HG02973 (cell line): ENCODE results near the gene ZBTB17.
"Not testable (repeated sequence)": the region's sequence is repeated elsewhere in the genome, so short reads cannot be mapped to it uniquely, and the experiment has no call there.

Experiments
- ATAC-seq: cut with Tn5 transposase; IDR thresholded peaks from one replicate; pipeline ENCODE4 v1.9.1; 2021; ENCODE audit warnings: moderate library complexity; ENCODE audit not compliant: unreplicated experiment

ZBTB17 gene

DNA sequence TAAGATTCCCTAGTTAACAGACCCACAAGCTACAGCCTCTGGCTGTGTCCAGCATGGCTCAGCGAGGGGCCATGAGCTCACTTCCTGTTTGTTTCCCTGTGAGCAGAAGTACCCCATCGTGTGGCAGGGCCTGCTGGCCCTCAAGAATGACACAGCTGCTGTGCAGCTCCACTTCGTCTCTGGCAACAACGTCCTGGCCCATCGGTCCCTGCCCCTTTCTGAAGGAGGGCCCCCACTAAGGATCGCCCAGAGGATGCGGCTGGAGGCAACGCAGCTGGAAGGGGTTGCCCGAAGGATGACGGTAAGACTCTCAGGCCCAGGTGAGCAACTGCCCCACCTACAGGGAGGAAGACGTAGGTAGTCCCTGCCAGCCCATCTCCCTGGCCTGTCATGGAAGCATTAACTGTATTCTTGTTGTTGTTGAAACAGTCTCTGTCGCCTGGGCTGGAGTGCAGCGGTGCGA is 38.2 kb downstream of the ZBTB17 start:
- no peak for ATAC-seq

DNA sequence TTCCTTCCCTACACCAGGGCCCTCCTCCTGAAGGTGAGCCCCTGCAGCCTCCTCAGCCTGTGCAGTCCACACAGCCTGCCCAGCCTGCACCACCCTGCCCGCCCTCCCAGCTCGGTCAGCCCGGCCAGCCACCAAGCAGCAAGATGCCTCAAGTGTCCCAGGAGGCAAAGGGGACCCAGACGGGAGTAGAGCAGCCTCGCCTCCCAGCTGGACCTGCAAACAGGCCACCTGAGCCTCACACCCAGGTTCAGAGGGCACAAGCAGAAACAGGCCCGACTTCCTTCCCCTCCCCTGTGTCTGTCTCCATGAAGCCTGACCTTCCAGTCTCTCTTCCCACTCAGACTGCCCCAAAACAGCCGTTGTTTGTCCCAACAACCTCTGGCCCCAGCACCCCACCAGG is 38.8 kb downstream of the ZBTB17 start:
- ATAC-seq = no peak

DNA sequence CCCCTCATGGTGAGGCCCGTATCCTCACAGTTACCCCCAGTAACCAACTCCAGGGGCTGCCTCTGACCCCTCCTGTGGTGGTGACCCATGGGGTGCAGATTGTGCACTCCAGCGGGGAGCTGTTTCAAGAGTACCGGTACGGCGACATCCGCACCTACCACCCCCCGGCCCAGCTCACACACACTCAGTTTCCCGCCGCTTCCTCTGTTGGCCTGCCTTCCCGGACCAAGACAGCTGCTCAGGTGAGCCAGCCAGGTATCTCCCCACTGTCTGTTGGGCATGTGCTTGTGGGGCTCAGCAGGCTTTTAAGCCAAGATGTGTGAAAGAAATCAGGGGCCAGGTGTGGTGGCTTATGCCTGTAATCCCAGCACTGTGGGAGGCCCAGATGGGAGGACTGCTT is 39.9 kb downstream of the ZBTB17 start:
- no peak for ATAC-seq

DNA sequence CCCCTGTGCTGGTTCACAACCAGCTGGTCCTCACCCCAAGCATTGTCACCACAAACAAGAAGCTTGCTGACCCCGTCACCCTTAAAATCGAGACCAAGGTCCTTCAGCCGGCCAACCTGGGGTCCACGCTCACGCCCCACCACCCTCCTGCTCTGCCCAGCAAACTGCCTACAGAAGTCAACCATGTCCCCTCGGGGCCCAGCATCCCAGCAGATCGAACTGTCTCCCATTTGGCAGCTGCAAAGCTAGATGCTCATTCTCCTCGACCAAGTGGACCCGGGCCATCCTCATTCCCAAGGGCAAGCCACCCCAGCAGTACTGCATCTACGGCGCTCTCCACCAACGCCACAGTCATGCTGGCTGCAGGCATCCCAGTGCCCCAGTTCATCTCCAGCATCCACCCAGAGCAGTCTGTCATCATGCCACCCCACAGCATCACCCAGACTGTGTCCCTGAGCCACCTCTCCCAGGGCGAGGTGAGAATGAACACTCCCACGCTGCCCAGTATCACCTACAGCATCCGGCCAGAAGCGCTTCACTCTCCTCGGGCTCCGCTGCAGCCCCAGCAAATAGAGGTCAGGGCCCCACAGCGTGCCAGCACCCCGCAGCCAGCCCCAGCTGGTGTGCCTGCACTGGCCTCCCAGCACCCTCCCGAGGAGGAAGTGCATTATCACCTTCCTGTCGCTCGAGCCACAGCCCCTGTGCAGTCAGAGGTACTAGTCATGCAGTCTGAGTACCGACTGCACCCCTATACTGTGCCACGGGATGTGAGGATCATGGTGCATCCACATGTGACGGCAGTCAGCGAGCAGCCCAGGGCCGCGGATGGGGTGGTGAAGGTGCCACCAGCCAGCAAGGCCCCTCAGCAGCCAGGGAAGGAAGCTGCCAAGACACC is 40.6 kb downstream of the ZBTB17 start:
- no peak for ATAC-seq

DNA sequence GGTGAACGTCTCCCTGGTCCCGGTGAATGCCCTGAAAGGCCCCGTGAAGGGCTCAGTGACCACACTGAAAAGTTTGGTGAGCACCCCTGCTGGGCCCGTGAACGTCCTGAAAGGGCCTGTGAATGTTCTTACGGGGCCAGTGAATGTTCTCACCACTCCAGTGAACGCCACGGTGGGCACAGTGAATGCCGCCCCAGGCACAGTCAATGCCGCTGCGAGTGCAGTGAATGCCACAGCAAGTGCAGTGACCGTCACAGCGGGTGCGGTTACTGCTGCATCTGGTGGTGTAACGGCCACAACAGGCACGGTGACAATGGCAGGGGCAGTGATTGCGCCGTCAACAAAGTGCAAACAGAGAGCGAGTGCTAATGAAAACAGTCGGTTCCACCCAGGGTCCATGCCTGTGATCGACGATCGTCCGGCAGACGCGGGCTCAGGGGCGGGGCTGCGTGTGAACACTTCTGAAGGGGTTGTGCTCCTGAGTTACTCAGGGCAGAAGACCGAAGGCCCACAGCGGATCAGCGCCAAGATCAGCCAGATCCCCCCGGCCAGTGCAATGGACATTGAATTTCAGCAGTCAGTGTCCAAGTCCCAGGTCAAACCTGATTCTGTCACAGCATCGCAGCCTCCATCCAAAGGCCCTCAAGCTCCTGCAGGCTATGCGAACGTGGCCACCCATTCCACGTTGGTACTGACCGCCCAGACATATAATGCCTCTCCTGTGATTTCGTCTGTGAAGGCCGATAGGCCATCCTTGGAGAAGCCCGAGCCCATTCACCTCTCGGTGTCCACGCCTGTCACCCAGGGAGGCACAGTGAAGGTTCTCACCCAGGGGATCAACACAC is 41.5 kb downstream of the ZBTB17 start:
- ATAC-seq = no peak

DNA sequence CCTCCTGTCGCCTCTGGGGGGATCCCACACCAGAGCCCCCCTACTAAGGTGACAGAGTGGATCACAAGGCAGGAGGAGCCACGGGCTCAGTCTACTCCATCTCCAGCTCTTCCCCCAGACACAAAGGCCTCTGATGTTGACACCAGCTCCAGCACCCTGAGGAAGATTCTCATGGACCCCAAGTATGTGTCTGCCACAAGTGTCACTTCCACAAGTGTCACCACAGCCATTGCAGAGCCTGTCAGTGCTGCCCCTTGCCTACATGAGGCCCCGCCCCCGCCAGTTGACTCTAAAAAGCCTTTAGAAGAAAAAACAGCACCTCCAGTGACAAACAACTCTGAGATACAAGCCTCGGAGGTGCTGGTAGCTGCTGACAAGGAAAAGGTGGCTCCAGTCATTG is 42.2 kb downstream of the ZBTB17 start:
- ATAC-seq = no peak

DNA sequence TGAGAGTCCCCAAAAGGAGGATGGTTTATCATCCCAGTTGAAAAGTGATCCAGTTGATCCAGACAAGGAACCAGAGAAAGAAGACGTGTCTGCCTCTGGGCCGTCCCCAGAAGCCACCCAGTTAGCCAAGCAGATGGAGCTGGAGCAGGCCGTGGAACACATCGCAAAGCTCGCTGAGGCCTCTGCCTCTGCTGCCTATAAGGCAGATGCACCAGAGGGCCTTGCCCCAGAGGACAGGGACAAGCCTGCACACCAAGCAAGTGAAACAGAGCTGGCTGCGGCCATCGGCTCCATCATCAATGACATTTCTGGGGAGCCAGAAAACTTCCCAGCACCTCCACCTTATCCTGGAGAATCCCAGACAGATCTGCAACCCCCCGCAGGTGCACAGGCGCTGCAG is 43.3 kb downstream of the ZBTB17 start:
- no peak for ATAC-seq

DNA sequence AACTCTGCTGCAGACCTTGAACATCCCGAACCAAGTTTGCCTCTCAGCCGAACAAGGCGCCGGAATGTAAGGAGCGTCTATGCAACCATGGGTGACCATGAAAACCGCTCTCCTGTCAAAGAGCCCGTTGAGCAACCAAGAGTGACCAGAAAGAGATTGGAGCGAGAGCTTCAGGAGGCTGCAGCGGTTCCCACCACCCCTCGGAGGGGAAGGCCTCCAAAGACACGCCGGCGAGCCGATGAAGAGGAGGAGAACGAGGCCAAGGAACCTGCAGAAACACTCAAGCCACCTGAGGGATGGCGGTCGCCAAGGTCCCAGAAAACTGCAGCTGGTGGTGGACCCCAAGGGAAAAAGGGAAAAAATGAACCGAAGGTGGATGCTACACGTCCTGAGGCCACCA is 44.0 kb downstream of the ZBTB17 start:
- ATAC-seq = no peak

DNA sequence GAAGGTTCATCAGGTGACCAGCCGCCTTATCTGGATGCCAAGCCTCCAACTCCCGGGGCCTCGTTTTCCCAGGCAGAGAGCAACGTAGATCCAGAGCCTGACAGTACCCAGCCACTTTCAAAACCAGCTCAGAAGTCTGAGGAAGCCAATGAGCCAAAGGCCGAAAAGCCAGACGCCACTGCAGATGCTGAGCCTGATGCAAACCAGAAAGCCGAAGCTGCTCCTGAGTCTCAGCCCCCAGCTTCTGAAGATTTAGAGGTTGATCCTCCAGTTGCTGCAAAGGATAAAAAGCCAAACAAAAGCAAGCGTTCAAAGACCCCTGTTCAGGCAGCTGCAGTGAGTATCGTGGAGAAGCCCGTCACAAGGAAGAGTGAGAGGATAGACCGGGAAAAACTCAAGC is 44.5 kb downstream of the ZBTB17 start:
- no peak for ATAC-seq

DNA sequence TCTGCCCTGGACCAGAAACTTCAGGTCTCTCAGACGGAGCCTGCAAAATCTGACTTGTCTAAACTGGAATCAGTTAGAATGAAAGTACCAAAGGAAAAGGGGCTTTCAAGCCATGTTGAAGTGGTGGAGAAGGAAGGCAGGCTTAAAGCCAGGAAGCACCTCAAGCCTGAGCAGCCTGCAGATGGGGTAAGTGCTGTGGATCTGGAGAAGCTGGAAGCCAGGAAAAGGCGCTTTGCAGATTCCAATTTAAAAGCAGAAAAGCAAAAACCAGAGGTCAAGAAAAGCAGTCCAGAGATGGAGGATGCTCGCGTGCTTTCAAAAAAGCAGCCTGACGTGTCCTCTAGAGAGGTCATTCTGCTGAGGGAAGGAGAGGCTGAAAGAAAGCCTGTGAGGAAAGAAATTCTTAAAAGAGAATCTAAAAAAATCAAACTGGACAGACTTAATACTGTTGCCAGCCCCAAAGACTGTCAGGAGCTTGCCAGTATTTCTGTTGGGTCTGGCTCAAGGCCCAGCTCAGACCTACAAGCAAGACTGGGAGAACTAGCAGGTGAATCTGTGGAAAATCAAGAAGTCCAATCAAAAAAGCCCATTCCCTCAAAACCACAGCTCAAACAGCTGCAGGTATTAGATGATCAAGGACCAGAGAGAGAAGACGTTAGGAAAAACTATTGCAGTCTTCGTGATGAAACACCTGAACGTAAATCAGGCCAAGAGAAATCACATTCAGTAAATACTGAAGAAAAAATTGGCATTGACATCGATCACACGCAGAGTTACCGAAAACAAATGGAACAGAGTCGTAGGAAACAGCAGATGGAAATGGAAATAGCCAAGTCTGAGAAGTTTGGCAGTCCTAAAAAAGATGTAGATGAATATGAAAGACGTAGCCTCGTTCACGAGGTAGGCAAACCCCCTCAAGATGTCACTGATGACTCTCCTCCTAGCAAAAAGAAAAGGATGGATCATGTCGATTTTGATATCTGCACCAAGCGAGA is 46.6 kb downstream of the ZBTB17 start:
- ATAC-seq = no peak

DNA sequence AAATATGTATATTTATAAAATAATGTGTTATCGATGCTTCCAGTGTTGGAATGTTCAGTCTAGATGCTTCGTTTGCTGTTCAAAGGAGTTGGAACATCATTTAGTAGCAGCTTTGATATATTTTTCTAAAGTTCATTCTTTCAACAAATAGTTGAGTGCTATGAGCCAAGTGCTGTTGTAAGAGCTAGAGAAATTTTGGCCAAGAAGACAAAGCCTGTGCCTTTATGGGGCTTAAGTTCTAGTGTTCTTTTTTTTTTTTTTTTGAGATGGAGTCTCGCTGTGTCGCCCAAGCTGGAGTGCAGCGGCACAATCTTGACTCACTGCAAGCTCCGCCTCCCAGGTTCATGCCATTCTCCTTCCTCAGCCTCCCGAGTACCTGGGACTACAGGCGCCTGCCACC is 49.5 kb downstream of the ZBTB17 start:
- not testable (repeated sequence) for ATAC-seq

DNA sequence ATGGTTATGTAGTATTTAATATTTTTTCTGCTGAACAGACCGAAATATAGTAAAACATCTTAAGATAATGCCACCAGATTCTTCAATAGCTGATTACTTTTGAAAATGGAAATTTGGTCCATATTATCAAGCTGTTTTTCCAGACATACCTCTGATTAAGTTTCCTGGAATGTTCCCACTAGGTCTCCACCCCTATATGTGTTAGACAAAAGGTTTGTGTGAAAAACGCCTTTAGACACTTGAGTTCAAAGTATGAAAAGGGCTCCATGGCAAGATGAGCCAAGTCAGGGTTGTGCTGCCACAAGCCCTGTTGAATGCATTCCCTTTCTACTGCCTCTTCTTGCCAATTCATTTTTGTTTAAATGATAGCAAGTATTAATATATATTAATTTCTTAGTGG is 52.7 kb downstream of the ZBTB17 start:
- ATAC-seq = no peak

DNA sequence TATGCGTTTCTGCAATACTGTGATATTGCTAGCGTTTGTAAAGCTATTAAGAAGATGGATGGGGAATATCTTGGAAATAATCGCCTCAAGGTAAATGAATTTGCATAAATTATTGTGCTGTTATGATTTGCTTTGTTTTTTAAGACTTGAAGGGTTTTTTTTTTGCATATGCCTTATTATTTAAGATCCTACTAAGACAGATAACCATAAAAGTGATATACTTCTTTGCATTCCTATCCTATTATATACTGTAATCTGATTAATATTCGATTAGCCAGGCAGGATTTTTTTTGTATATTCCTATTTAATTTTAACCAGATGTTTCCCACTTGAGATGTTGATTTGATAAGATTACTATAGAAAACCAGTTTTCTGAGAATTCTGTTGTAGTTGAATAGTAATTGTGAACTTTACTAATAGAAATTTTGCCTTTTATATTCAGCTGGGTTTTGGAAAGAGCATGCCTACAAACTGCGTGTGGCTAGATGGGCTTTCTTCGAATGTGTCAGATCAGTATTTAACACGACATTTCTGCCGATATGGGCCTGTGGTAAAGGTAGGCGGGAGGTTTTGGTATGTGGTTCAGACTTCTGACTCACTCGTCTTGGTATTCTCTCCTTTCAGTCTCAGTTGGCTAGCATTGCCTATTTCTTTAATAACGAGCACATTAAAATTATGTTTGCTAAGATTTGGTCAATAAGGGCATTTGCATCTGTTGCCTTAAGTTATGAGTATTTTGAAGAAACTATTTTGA is 56.8 kb downstream of the ZBTB17 start:
- peak; percentile 69 for ATAC-seq

DNA sequence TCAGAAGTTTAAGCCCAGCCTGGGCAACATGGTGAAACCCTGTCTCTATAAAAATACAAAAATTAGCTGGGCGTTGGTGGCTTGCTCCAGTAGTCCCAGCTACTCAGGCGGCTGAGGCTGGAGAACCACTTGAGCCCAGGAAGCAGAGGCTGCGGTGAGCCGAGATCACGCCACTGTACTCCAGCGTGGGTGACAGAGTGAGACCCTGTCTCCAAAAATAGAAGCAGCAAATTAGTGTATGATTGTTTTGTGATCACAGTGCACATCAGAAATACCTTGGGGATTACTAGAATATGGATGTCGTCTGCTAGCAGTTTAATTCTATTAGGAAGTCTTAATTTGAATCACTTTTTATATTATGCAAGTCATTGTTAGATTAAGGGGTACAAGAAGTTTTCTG is 59.0 kb downstream of the ZBTB17 start:
- no peak for ATAC-seq

DNA sequence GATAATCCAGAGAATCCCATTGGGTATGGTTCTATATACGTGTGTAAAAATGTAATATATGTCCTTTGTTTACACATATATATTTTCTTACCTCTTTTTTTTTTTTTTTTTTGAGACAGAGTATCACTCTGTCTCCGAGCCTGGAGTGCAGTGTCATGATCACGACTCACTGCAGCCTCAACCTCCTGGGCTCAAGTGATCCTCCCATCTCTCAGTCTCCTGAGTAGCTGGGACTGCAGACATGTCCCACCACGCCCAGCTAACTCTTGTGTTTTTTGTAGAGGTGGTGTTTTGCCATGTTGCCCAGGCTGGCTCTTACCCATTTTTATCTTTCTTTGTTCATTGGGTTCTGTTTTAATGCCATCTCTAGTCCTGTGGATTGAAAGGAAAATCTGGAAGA is 59.5 kb downstream of the ZBTB17 start:
- no peak for ATAC-seq

DNA sequence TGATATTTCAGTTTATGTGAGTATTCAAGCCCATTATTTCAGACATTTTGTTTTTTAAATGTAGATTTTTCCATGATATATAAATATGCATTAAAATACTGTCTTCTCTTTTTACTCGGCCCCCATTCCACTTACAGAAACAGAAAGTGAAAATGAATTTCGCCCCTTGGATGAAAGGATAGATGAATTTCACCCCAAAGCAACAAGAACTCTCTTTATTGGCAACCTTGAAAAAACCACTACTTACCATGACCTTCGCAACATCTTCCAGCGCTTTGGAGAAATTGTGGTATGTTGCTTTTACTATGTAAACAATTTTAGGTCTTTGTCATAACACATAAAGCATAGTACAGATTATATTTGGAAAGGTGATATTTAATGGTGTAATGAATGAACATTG is 59.9 kb downstream of the ZBTB17 start:
- no peak for ATAC-seq

DNA sequence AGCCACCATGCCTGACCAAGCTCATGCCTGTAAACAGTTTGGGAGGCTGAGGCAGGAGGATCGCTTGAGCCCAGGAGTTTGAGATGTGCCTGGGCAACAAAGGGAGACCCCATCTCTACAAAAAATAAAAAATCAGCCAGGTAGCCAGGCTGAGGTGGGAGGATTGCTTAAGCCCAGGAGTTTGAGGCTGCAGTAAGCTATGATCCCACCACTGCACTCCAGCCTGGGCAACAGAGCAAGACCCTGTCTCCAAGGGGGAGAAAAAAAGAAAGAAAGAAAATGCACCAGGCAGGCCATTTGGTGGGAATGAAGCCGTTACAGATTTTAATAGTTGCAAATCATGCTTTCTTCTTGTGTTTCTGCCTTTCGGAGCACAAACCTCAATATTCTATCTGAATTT is 62.3 kb downstream of the ZBTB17 start:
- ATAC-seq = not testable (repeated sequence)

DNA sequence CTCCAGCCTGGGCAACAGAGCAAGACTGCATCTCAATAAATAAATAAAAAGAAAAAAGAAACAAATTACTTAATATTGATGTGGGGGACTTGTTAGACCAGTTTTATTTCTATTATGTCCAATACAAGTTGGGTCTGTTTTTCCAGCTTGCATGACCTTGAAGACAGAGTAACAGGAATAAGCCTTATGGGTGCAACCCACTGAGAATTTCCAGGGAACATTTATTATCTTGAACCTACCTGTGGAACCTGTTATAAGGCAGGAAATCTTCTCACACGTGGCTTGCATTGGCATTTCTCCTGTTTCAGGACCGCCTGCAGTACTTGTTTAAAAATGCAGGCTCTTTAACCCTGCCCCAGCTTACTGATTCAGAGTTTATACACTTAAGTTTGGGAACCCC is 64.0 kb downstream of the ZBTB17 start:
- ATAC-seq = no peak

DNA sequence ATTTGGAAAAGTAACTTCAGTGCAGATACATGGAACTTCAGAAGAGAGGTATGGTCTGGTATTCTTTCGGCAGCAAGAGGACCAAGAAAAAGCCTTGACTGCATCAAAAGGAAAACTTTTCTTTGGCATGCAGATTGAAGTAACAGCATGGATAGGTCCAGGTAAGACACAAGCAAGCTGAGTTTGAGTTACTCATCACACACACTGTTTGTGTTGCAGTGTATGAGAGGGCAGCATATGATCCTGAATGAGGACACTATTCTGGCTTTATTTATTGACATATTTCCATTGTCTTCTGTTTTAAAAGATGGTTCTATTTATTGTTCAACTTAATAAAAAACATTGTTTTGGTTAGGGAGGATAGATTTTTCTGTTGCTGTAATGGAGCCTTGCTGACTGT is 64.8 kb downstream of the ZBTB17 start:
- no peak for ATAC-seq

DNA sequence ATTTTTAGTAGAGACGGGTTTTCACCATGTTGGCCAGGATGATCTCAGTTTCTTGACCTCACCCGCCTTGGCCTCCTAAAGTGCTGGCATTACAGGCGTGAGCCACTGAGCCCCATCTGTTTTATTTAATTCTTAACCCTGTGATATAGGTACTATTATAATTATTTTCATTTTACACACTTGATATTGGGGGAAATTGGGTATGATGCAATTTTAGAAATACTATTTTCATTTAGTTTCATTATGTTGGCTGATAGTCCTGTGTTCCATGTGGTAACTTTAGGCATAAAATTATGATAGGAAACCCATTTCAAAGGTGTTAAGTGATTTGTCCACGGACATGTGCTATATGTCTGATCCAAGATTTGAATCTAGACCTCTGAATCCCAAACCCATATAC is 67.3 kb downstream of the ZBTB17 start:
- no peak for ATAC-seq
